ACHN (cell line): Measurements from ENCODE around the gene LAG3.

Experiments
- DNase-seq: peaks from one replicate; pipeline ENCODE4 v3.0.0-alpha.2; 2015
- in situ Hi-C: cut with HindIII; loops from 2 replicates; pipeline ENCODE4 v1.10.0; 2017; ENCODE audit warnings: low sequenced_read_pairs, low pct_ligation_motif_present, low pct_unique_long_range_greater_than_20kb

Gene LAG3

GRCh38 chr12:6817098-6817497 lies 44.8 kb downstream of the LAG3 start:
- in situ Hi-C loops: no loop called here

GRCh38 chr12:6817662-6818157 lies 45.4 kb downstream of the LAG3 start:
- in situ Hi-C loops: no loop called here

More at GRCh38 chr12:6817098-6817497, 44.8 kb downstream of the LAG3 start:
- no peak for DNase-seq

GRCh38 chr12:6818222-6818621 lies 45.9 kb downstream of the LAG3 start:
- in situ Hi-C loops: no loop called here
- no peak for DNase-seq

More at GRCh38 chr12:6817662-6818157, 45.4 kb downstream of the LAG3 start:
- no peak for DNase-seq

DNA sequence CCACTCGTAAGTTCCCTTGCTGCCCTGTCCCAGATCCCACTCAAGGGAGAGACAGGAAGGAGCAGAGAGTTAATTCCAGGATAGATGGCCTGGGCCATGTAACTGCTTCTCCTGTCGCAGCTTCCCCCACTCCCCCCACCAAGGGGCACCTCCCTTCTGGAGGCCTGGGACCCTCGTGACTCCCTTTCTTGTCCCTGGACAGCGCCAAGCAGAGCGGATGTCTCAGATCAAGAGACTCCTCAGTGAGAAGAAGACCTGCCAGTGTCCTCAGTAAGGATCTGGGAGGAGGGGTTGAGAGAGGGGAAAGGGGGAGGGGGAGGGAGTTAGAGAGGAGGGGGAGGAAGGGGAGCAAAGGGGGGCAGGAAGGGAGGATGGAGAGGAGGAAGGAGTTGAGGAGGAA lies 46.3 kb downstream of the LAG3 start:
- in situ Hi-C loops: no loop called here
- no peak for DNase-seq

DNA sequence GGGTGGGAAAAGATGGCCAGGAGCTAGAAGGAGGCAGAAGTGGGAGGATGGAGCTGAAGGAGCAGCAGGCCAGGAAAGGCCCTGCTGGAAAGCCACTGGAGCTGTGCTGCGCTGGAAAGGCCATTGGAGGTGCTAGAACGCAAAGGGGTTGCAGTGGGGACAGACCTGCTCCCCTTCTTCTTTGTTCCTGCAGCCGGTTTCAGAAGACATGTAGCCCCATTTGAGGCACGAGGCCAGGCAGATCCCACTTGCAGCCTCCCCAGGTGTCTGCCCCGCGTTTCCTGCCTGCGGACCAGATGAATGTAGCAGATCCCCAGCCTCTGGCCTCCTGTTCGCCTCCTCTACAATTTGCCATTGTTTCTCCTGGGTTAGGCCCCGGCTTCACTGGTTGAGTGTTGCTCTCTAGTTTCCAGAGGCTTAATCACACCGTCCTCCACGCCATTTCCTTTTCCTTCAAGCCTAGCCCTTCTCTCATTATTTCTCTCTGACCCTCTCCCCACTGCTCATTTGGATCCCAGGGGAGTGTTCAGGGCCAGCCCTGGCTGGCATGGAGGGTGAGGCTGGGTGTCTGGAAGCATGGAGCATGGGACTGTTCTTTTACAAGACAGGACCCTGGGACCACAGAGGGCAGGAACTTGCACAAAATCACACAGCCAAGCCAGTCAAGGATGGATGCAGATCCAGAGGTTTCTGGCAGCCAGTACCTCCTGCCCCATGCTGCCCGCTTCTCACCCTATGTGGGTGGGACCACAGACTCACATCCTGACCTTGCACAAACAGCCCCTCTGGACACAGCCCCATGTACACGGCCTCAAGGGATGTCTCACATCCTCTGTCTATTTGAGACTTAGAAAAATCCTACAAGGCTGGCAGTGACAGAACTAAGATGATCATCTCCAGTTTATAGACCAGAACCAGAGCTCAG lies 47.0 kb downstream of the LAG3 start:
- no peak for DNase-seq
- in situ Hi-C loops: no loop called here

- no peak for DNase-seq
- in situ Hi-C loops: no loop called here
Observed at GRCh38 chr12:6820166-6820565, 47.8 kb downstream of the LAG3 start.

DNA sequence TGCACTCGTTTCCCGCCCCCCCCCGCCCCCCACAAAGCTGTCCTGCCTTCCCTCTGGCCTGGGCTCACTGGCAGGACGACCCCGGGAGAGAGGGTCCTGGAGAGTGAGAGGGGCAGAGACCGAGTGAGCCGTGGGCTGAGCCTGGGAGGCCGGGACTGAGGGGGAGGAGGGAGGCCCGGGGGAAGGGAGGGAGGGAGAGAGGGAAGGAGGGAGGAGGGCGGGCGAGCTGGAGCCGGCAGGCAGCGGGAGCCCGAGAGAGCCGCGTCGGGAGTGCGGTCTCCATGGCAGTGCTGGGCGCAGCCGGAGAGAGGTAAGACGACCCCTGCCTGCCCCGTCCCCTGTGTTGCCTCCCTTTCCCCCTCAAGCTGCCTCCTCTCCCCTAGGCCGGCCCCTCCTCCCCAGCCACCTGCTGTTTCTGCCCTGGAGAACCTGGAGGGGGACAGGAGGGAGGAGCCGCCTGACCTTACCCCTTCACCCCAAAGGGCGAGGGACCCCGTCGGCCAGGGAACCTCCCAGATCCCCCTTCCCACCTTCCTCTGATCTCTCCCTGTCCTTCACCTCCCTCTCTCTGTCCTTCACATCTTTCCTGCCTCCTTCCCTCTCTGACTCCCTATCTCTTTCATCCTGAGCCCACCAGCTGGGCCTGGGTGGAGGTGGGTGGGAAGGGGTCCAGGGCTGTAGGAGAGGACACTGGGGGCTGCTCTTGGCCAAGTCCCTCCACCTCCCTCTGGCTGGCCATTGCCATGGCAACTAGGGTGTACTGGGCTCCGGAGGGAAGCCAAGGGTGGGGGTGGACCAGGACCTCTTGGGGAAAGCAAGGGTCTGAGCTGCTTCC lies 49.5 kb downstream of the LAG3 start, which contains the start of gene GPR162:
Gene GPR162 (plus strand): TSS at position 231 of the 835 bp plus-strand sequence. CDS start 2,078 bp downstream, outside the sequence.
- in situ Hi-C loops: no loop called here
- DNase-seq: peak; percentile 68

- no peak for DNase-seq
- in situ Hi-C loops: no loop called here
Observed at GRCh38 chr12:6822426-6823135, 50.3 kb downstream of the LAG3 start.

GRCh38 chr12:6823182-6824084 lies 51.1 kb downstream of the LAG3 start:
- DNase-seq: no peak
- in situ Hi-C loops: no loop called here

- DNase-seq: no peak
- in situ Hi-C loops: no loop called here
Observed at GRCh38 chr12:6824085-6824775, 51.9 kb downstream of the LAG3 start.

- DNase-seq: no peak
- in situ Hi-C loops: no loop called here
Observed at GRCh38 chr12:6824901-6825381, 52.6 kb downstream of the LAG3 start.

DNA sequence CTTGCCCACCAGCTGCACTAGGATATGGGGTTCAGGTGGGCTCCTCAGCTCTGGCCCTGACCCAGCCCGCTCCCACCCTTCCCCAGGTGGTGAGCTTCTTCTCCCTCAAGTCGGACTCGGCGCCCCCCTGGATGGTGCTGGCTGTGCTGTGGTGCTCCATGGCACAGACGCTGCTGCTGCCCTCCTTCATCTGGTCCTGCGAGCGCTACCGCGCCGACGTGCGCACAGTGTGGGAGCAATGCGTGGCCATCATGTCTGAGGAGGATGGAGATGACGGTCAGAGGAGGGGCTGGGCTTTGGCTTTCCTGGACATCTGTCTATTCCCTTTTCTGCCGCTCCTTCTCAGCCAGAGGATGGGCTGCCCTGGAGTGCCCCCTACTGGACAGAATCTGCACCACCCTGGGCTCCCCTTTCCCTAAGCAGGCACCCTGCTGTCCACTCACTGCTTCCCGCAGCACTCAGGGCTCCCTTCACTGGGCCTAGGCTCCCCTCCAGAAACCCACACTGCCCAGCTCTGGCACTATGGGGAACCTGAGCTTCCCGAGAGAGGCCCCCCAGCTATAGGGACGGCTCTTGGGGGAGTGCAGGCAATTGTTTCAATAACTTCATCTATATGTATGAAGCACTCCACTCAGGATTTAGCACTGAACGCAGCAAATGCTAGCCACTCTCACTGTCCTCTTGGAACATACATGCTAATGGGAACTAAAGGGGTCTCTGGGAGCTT lies 53.2 kb downstream of the LAG3 start:
- in situ Hi-C loops: no loop called here
- peak; percentile 90 for DNase-seq

DNA sequence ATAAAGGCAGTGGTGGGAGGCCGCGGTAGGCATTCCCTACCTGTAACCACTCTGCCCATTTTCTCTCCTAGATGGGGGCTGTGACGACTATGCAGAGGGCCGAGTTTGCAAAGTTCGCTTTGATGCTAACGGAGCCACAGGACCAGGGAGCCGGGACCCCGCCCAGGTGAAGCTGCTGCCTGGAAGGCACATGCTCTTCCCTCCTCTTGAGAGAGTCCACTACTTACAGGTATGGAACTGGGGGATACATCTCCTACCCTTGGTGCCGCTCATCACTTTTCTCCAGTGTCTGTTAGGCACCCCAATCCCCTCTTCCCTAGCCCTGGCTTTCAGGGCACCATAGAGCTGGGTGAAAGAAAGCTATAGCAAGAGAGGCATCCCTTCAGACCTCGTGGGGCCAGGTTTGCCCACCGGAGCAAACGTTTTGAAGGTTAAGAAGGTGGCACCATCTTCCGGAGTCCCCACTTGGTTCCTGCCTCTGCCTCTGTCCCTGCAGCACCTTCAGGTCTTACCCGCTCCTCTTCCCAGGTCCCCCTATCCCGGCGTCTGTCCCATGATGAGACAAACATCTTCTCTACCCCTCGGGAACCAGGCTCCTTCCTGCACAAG lies 53.9 kb downstream of the LAG3 start:
- in situ Hi-C loops: no loop called here

DNA sequence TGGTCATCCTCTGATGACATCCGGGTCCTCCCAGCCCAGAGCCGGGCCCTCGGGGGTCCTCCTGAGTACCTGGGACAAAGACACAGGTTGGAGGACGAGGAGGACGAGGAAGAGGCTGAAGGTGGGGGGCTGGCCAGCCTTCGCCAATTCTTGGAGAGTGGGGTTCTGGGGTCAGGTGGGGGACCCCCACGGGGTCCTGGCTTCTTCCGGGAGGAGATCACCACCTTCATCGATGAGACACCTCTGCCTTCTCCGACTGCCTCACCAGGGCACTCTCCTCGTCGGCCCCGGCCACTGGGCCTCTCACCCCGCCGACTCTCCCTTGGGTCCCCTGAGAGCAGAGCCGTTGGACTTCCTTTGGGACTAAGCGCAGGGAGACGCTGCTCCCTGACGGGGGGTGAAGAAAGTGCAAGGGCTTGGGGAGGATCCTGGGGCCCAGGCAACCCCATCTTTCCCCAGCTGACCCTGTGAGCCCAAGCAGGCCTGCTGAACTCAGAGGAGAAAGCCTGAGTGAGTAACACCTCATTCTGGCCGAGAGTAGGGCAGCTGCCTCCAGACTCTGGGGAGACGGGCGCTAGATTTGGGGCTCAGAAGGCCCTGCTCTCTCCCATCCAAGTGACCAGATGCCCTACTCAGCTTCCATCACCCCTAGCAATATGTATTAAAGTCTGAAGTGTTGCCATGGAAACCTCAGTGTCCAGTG lies 54.6 kb downstream of the LAG3 start:
- no peak for DNase-seq
- in situ Hi-C loops: no loop called here

More for the DNA sequence above, 53.9 kb downstream of the LAG3 start:
- DNase-seq: no peak

DNA sequence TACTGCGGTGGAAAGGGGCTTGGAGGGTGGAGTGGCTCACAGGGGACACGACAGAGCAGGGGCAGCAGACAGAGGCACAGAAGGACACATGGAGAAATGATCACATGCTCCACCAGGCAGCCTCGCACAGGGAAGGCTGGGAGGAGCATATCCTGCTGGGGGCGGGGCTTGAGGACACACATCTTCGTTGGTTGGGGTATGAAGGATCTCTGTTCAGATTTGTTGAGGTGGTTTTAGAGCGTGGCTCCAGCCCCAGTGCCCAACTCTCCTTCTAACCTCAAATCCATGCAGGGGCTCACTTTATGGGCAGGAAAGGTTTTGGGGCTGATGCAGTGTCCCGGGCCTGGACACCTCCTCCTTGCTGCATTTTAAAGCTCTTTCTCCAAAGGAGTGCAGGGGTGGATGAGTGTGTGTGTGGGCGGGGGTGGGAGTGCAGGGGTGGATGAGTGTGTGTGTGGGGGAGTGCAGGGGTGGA lies 55.2 kb downstream of the LAG3 start:
- in situ Hi-C loops: no loop called here
- peak; percentile 89 for DNase-seq
